ENCODE data around the gene LMNB1. TPM values are rescaled to one million over a fixed set of nuclear protein-coding genes. Genes with fewer than 3 reads are reported as not detected.
"Not testable (repeated sequence)": the region's sequence is repeated elsewhere in the genome, so short reads cannot be mapped to it uniquely, and the experiment has no call there.

LMNB1 gene
- total RNA-seq, 6 experiments from 2014 or later, result 3.3 to 13.3 (median 7.1) TPM

DNA sequence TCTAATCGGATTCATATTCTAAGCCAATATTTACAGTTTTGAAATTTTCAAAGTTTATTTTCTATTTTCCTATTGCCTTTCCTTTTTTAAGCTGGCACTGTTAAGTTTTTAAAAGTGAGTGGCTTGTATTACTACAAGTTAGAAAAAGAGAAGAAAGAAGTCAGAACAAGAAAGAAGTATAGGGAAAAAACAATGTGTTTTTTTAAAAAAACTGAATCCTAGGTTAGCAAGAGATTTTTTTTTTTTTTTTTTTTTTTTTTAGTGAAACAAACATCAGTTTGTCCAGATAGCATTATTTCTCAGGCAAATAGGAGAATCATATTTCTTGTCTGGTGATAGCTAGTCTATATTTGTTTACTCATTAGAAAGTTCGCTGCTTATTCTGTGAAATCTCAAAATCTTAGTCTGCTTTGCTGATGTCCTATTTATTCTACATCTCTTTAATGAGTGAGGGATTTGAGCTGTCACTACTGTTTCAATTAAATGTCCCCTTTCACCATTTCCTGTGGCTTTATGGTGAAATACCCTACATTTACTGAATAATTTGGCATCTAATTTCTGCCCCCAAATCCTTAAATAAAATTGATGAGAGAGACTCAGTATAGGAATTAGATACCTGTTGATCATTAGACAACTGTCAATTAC is 19.1 kb upstream of the LMNB1 start:
- H3K4me3 ChIP-seq, result no peak overlapping the region
- no peak for DNase-seq
- H3K27me3 ChIP-seq, result no peaks in the 10 kb centered on the region
- H3K27ac ChIP-seq, result no peak overlapping the region
- 39% methylated on average over 2 of the region's 2 CpGs for WGBS (ENCODE audit: insufficient coverage, low coverage, low lambda C conversion rate, missing lambda C conversion rate)
- no peak for TF ChIP-seq CTCF (IDR thresholded peaks at IDR 0.05)
- no peak for TF ChIP-seq POLR2A (IDR thresholded peaks at IDR 0.05)
- no peaks in the 10 kb centered on the region for H3K36me3 ChIP-seq
- ATAC-seq, result no peak
- no peaks in the 10 kb centered on the region for H3K4me1 ChIP-seq
- H3K9me3 ChIP-seq, result no peaks in the 10 kb centered on the region
- intact Hi-C loops (cut with DNase I), result no loop called here

DNA sequence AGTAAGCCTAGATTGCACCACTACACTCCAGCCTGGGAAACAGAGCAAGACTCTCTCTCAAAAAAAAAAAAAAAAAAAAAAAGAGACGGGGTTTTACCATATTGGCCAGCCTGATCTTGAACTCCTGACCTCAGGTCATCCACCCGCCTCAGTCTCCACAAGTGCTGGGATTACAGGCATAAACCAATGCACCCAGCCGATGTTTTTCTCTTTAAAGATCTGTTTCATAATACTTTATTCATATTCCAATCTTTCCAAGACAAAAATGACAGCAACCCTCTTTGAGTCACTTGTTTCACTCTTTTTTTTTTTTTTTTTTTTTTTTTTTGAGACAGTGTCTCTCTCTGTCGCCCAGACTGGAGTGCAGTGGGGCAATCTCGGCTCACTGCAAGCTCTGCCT is 13.6 kb upstream of the LMNB1 start:
- Histone ChIP-seq H3K36me3 (no peaks in the 10 kb centered on the region), H3K27me3 (no peaks in the 10 kb centered on the region), H3K9me3 (no peaks in the 10 kb centered on the region), H3K4me1 (no peaks in the 10 kb centered on the region), H3K27ac (no peak overlapping the region), H3K4me3 (no peak overlapping the region)
- WGBS (ENCODE audit: insufficient coverage, low coverage, low lambda C conversion rate, missing lambda C conversion rate), result 71% methylated on average over 4 of the region's 5 CpGs
- no peak for DNase-seq
- TF ChIP-seq POLR2A (IDR thresholded peaks at IDR 0.05) (no peak), CTCF (IDR thresholded peaks at IDR 0.05) (no peak)
- ATAC-seq, result no peak
- intact Hi-C loops (cut with DNase I), result no loop called here

DNA sequence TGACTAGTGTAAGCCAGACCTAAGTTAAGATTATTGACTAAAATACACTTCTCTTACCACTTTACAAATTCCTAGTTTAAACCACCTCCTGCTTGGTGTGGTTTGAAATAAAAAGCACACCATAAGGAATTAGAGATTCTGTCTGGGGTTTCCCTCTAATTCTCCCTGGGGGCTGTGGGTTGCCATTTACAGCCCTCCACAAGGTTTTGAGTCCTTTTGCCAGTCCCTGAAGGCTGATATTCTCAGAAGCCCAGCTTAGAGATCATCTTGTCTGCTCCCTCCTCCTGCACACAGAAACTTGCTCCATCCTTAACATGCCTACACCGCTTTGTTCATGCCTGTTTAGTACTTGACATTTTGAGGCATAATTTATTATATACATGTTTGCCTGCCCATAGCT is 7.2 kb upstream of the LMNB1 start:
- ATAC-seq (no peak), DNase-seq (no peak)
- Histone ChIP-seq H3K4me3 (no peak overlapping the region), H3K27me3 (no peaks in the 10 kb centered on the region), H3K27ac (no peak overlapping the region), H3K36me3 (no peaks in the 10 kb centered on the region), H3K4me1 (no peaks in the 10 kb centered on the region), H3K9me3 (no peaks in the 10 kb centered on the region)
- intact Hi-C loops (cut with DNase I), result no loop called here
- 100% methylated on average over 1 of the region's 1 CpG for WGBS (ENCODE audit: insufficient coverage, low coverage, low lambda C conversion rate, missing lambda C conversion rate)
- TF ChIP-seq CTCF (IDR thresholded peaks at IDR 0.05) (no peak), POLR2A (IDR thresholded peaks at IDR 0.05) (no peak)

DNA sequence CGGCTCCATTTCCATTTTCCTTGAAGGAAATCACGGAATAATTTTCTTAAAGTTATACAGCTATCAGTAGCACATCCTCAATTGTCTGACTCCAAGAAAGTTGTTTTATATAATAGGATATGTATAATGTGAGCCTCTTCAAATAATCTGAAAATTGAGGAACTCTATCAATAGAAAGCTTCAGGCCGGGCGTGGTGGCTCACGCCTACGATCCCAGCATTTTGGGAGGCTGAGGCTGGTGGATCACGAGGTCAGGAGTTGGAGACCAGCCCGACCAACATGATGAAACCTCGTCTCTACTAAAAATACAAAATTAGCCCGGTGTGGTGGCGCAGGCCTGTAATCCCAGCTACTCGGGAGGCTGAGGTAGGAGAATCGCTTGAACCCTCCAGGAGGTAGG is 3.4 kb upstream of the LMNB1 start:
- H3K4me3 ChIP-seq; H3K27ac ChIP-seq; H3K36me3 ChIP-seq; DNase-seq; H3K27me3 ChIP-seq; H3K9me3 ChIP-seq; intact Hi-C loops (cut with DNase I); ATAC-seq; H3K4me1 ChIP-seq: not testable (repeated sequence)
- WGBS (ENCODE audit: insufficient coverage, low coverage, low lambda C conversion rate, missing lambda C conversion rate), result 85% methylated on average over 6 of the region's 13 CpGs

DNA sequence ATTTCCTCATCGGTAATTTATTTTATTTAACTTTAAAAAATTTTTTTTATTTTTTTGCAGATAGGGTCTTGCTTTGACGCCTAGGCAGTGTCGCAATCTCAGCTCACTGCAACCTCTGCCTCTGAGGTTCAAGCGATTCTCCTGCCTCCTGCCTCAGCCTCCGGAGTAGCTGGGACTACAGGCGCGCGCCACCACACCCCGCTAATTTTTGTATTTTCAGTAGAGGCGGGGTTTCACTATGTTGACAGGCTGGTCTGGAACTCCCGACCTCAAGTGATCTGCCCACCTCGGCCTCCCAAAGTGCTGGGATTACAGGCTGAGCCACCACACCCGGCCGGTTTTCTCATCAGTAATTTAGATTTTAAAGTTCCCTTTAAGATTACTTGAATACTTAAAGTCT is 2.3 kb upstream of the LMNB1 start:
- H3K9me3 ChIP-seq; H3K36me3 ChIP-seq; H3K4me3 ChIP-seq; H3K27me3 ChIP-seq; DNase-seq; H3K27ac ChIP-seq; ATAC-seq; intact Hi-C loops (cut with DNase I); H3K4me1 ChIP-seq: not testable (repeated sequence)
- WGBS (ENCODE audit: insufficient coverage, low coverage, low lambda C conversion rate, missing lambda C conversion rate), result 95% methylated on average over 13 of the region's 14 CpGs
